Hippocampal formation (tissue), 2 donors: Measurements from ENCODE around the gene PSPN.

Experiments
- DNase-seq, 2 donors: peaks; one replicate each; lab custom pipeline; 2025; lab: John Stamatoyannopoulos, UW

Gene PSPN, protein sequence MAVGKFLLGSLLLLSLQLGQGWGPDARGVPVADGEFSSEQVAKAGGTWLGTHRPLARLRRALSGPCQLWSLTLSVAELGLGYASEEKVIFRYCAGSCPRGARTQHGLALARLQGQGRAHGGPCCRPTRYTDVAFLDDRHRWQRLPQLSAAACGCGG

DNA sequence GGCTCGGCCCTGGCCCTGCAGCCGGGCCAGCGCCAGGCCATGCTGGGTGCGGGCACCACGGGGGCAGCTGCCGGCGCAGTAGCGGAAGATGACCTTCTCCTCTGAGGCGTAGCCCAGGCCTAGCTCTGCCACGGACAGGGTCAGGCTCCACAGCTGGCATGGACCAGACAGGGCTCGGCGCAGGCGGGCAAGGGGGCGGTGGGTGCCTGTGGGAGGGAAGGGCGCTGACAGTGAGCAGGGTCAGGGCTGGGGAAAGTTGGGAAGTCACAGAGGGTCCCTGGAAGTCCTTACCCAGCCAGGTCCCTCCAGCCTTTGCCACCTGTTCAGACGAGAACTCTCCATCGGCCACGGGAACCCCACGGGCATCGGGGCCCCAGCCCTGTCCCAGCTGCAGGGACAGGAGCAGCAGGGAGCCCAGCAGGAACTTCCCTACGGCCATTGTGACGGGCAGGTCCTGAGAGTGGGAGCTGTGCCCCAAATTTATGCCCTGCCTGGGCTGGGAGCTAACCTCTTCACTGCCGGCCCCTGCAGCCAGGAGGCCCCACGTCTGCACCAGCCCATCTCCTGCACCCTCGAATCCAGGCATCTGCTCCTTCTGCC is at the start of gene PSPN:
TSS of gene PSPN (minus strand) at position 523 of the 600 bp plus-strand sequence. CDS start at position 439, 84 bp downstream.
- DNase-seq, result no peak

DNA sequence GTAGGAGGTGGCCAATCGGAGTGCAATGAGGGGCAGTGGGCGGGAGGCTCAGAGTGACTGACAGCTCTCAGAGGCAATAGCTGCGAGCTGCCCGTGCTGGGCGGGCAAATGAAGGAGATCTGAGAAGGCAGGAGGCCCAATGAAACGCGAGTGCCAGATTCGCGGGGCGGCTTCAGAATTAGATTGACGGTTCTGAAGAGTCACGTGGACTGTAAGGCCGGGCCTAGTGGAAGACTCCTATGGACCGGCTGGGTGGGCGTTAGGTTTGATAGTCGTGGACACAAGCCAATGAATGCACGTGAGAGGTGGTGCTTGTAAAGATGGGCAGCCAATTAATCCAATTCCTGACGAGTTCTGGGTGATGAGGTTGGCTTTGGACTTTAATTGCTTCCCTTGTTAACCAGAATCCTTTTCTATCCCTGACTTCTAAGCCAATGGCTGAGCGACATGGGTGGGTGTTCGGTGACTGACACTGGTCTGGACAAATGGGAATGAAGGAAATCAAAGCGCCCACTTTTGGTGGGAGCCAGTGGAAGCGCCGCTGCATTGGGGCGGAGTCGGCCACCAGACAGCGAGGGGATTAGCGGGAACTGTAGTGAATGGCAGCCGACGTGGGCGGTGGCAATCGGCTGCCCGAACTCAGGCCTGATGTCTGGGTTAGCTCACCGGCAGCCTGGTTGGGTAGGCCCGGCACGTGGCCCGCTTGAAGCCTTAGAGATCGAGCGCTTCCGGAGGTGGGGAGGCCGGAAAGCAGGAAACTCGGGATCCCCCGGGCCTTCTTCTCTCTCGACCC is 49.4 kb upstream of the PSPN start:
- DNase-seq, result peak; percentile 100

DNA sequence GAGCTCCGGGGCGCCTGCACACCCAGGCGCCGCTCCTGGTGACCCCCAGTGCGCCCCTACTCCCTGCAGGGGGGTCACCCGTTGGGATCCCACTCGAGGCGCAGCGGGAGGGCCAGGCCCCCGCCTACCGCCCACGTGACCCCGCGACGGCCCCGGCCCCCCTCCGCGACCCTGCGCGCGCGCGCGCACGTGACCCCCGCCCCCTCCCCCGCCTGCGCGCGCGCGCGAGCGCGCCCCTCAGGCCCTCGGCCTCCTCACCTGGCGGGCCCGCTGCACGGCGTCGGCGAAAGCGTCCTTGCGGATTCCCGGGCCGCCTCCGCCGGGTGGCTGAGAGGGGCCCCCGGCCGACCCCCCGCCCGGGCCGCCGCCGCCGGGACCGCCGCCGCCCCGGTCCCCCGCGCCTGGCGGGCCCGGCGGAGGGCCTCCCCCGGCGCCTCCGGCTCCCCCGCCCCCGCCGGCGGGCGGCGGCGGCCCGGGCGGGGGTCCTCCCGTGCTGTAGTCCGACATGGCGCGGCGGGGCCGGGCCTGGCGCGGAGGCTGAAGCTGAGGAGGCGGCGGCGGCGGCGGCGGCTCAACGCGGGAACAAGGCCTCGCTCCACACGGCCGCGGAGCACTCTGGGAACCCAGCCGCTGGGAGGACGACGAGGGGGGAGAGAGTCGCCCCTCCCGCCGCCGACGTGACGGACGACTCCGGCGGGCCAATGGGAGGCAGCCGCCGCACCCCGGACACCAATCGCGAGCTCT is 48.6 kb upstream of the PSPN start, which contains the start of gene KHSRP:
TSS of gene KHSRP (minus strand) at position 617 of the 744 bp plus-strand sequence. CDS start at position 507, 110 bp downstream.
- DNase-seq, result no peak

DNA sequence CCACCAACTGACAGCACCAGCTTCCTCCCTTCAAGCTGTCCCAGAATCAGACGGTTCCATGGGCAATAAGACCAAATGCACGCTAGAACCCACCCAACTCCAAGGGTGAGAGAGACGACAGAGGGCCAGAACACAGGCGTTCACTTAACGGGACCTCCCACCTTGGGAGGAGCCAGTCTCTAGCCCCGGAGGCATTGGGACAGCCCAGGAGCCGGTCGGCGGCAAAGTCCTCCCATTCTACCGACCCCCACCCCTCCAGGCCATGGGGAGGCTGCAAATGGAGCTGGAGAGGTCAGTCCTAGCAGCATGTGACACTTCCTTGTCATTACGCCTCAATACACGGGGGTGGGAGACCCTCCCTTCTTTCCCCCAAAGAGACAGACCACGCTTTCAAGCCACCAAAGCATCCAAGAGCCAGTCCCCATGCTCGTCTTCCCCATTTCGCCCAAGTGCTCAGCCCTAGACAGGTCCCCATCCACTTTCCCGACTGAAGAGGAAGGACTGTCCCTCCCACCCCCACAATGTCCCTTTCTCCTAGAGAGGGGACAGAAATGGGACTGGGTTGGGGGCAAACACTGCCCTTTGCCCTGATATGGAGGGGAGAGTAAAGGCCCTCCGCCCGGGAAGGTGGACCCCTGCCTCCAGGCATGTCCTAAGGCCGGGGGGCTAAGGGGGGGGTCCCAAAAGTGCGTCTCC is 47.9 kb upstream of the PSPN start:
- DNase-seq, result no peak

DNA sequence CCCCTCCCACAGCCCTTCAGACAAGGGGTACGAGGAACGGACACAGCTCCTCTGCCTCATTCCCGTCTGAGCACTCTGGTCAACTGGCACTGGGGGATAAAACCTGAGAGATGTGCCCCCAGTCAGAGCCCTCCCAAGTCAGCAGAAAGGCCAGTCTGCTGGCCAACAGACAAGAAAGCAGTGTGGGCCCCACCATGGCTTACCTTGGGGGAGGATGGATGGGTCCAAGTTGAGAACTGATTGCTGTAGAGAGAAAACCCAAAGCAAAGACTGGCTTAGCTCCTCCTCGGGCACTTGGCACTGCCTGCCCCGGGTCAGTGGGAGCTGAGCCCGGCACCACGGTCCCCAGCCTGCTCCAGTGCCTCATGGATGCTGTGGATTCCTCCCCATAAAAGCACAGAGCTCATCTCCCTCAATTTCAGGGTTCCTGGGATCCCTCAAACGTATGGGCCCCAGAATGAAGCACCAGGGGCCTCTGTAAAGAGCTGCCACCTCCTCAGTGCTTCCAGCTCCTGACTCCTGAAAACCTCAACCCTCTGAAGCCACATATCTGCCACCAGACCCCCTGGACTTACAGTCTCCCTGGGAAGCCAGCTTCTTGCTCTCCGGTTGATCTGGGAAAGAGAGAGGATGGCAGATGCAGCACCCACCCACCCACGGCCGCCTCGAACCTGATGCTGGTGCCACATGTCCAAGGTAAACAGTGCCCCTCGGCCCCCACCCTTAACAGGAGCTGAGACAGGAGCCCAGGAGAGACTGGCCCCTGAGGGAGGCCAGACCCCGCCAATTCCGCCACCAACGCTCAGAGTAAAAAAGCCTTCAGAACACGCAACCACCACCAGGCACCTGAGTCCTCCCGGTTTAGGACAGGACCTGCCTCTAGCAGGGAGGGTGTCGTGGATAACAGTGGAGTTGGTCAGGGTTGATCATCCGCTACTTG is 45.6 kb upstream of the PSPN start:
- no peak for DNase-seq

DNA sequence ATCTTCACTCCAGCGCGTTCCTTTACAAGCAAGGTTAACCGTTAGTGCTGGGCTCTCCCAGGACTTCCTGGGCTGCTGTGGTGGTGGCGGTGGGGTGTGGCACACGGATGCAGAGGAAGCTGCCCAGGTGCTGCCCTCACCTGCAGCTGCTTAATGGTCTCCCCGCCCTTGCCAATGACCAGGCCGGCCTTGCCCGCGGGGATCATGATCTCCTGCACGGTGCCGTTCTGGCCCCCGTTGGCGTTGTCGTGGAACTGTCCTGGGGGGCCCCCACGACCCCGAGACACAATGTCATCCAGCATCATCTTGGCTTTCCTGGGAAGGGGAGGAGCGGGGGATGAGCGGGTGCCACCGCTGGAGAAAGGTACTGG is 42.8 kb upstream of the PSPN start:
- no peak for DNase-seq

DNA sequence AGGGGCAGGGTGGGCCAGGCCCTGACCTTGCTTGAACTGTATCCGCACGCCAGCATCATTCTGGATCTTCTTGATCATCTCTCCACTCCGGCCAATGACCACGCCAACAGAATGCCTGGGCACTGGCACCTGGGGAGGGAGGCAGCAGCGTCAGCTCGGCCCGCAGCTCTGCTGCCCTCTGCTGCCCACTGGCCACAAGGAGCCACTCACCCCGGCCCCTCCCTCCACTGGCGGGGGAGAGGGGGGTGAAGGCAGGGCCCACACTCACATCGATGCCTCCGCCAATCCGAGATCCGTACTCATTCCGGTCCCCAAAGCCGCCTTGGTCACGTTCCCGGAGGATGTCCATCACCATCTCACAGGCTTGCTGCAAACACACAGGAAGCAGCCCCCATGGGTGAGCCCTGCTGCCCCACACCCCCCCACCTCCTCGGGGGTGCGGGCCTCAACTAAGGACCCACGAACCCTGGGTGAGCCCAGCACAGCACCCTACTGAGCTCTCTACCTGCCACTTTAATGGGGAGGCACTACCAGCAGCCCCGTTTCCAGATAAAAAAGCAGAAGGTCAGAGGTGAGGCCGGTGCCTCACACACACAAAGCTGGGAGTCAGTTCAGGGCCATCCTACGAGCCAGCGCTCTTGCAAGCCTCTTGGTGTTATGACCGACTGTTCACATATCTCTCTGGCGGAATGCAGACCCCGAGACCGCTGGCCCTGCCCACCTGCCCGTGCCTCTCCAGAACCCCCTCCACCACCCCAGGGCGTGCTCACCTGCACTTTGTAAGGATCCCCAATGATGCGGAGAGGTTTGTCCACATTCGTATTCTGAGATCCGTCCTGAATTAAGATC is 42.2 kb upstream of the PSPN start:
- peak; percentile 5 to 24 for DNase-seq

DNA sequence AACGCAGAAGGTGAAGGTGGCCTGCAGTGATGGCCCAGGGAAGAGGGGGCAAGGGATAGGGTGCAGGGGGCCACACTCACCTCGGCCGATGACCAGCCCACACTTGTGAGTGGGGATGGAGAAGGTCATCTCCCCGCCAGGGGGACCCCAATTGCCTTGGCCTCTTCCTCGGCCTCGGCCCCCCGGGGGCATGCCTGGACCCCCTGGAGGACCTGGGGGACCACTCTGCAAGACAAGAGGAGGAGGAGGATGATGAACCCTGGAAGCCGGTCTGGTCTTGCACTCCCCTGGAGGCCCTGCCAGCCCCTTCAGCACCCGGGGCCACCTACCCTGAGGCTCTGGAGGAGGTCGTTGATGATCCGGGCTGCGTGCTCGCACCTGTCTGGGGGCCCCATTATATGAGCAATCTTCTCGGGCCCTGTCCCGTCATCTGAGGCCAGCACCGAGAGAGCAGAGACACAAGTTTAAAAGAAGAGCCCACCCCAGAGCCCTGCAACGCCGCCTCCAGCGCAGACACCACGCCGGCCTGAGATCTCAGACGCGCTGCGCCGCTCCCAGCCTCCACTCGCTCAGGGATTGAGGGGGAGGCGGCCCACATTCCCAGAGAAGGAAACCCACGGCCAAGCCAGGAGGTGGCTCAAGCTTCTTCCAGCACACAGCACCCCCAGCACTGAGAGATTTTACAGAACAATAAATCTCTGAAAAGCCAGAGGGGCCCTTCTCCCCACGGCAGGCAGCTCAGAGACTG is 41.1 kb upstream of the PSPN start:
- DNase-seq, result no peak

DNA sequence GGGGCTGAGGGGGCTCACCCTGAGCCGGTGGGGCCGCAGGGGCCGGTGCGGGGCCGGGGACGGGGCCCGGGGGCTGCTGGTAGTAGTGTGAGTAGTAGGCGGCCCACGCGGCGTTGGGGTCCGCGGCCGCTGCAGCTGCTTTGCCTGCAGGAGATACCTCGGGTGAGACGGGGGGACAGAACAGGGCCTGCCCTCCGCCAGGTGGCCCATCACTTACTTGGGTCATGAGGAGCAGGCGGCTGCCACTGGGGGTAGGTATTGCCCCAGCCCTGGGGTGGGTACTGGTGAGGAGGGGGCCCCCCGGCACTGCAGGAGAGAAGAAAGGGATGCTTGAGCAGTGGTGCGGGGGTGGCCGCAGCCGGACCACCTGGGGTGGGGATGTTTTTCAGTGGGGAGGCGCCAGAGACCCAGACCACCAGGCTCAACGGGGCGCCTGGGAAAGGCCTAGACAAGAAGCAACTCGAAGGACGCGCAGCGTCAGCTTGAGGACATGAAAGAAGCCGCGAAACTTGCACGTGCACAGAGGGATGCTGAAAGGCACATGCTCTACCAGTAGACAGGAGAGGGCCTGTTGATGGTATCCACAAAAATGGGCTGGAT is 40.0 kb upstream of the PSPN start:
- DNase-seq, result no peak

DNA sequence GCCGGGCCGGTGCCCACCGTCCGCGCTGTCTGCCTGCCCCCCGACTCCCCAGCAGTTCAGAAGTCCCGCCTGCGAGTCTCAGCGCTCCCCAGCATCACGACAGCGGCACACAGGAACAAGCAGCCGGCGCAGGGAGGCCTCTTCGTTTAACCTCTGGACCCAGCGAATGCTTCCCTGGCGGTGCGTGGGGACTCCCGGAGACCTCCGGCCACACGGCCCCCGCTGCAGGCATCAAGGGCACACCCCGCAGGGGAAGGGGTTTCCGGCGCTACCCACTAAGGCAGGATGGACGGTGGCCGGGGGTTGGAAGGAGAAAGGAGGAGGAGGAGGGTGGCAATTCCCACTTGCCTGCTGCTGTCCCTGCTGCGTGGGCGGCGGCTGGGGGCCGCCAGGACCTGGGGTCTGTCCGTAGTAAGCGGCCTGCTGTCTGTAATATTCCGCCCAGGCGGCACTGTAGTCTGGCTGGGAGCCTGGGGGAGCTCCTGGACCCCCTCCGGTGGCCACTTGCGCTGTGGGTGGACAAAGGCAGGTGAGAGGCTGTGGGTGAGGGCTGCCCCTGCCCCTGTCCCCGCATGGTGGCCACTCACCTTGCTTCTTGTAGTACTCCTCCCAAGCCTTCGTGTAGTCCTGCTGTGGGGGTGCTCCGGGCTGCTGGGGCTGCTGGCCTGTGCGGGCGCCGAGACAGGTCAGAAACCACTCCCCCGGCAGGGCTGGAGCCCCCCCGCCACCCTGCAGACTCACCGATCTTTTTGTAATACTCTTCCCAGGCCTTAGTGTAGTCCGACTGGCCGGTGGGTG is 39.3 kb upstream of the PSPN start:
- DNase-seq, result no peak

DNA sequence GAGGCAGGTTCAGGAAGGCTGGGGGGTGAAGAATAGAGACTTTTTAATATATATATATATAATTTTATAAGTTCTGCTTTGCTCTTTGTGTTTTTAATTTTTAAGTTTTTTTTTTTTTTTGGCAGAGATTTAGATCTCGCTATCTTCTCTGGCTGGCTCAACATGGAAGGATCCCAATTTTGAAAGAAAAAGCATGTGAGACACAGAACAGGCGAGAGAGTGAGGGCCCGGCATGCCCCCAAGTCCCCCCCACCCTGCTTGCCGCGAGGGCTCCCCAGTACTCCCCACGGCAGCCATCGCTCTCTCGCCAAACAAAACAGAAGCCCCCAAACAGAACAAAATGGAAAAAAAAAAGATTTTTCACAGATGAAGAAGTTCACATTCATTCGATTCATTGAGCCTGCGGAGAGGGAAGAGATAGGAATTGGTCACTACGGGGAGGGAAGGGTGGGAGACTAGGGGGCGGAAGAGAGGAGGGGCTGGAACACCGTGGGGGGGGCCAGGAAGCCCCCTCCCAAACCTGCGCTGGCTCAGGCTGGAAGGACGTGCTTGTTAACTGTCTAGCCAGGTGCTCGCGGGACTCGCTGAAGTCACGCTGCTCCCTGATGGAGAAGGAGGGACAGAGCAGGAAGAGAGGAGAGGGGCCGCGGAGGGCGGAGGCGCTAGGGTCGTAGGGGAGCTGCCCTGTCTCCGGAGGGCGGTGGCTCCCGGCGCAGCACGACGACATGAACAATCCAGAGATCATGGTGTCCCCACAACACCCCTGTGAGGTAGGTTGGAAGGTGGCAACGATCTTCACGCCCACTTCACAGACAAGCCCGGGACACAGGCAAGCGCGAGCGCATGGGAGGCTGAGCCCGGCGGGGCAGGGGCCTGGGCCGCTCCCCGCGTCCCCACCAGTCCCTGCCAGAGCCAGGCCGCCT is 38.2 kb upstream of the PSPN start:
- DNase-seq, result no peak

DNA sequence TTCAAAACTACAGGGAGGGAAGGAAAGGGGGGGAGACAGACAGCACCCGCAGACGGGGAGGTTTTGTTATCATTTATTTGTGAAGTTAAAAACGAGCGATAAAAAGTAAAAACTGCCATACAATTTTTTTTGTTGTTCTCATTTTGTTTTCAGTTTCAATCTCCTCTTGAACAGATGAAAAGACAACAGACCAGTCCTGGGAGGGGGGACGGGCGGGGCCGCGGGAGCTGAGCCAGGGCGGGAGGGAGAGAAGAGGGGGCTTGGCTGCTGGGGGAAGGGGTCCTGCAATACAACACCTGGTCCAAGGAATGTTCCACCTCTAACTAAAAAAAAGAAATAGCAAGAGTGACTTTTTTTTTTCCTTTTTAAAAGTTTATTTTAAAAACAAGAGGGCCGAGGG is 37.6 kb upstream of the PSPN start:
- DNase-seq, result no peak

DNA sequence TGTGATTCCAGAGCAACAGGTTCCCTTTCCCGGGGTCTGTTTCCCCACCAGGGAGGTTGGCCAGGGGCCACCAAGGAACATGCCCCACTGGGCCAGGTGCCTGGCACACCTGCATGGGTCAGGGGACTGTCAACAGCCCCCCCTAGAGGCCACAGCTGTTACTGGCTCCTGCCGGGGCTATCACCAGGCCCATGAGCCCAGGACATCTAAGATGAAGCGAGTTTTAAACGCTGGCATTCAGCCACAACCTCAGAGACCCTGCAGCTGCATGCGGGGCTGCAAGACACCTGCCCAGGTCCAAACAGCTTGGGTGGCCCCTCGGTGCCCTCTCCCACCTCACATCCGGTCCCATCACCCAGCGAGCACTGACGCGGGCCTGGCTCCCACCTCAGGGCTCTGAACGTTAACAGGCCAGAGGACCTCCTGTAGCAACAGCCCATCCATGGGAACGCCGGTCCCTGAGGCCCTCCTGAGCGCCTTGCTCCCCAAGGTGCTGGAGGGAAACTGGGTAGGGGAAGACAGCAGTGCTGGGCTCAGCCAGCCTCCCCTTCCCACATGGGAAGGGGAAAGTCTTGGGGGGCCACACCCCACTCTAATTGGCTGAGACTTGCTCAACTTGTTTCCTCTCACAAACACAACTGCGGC is 36.8 kb upstream of the PSPN start:
- no peak for DNase-seq

DNA sequence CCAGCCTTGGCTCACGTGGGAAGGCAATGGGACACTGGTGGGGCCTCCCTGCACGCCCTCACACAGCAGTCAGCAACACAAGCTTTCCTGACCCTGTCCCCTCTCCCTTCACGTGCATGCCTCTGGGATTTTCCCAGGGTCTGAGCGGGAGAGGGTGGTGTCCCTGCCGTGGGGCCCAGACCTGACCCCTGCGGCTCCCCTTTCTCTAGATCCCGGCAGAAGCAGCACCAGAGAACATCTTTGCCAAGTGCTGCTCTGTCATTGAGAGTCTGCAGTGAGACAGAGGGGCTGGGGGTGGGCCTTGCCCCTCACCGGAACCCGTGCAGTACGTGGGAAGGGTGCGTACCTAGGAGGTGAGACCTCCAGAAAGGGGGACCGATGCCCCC is 36.3 kb upstream of the PSPN start:
- DNase-seq, result no peak

DNA sequence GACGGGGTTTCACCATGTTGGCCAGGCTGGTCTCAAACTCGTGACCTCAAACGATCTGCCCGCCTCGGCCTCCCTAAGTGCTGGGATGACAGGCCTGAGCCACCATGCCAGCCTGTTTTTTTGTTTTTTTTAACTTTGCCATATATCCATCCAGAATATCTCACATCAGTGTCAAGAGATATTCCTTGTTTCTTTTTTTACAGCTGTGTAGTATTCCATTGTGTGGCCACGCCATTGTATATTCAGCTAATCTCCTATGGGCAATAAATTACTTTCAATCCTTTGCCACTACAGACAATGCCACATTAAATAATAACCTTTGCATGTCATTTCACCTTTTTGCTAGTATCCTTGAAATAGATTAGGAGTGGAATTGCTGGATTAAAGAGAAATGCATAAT is 33.6 kb upstream of the PSPN start:
- DNase-seq, result no peak

DNA sequence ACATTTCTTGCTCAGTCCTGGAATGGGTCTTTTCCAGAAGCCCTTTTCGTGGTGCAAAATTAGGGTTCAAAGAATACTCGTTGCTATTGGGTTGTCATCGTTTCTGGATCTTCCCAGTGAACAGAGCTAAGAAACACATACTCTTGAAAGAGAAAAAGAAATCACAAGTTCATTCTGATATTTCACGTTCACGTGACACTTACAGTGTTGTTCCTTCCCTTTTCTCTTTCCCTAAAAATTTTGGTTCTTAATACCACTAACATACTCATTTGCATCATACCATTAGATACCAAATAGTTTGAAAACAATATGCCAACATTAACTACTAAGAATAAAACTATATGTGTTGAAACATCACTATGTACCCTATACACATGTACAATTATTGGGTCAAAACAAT is 30.7 kb upstream of the PSPN start:
- DNase-seq, result no peak
